Right lung (tissue), 5 donors: Measurements from ENCODE around the gene MEAK7. TPM values are rescaled to one million over a fixed set of nuclear protein-coding genes. Genes with fewer than 3 reads are reported as not detected.
"Not testable (repeated sequence)": the region's sequence is repeated elsewhere in the genome, so short reads cannot be mapped to it uniquely, and the experiment has no call there.

ENCODE experiments used
- DNase-seq, 2 donors: peaks; one replicate each; pipeline ENCODE4 v3.0.0-alpha.2; 2013
- polyA plus RNA-seq, 5 donors: library from polyadenylated mRNA; unstranded; fragments of 120-200 nt; gene quantifications; one replicate each; pipeline versions ENCODE4 v1.2.1 to v1.2.3, GENCODE V29; 2013; ENCODE audit warnings: inconsistent platforms in 1 of 5, low replicate concordance in 1 of 5; ENCODE audit not compliant: insufficient read length in 5 of 5, insufficient read depth in 1 of 5

Gene MEAK7
- polyA plus RNA-seq, 5 donors: 17.2 to 22.5 (median 18.2) TPM

DNA sequence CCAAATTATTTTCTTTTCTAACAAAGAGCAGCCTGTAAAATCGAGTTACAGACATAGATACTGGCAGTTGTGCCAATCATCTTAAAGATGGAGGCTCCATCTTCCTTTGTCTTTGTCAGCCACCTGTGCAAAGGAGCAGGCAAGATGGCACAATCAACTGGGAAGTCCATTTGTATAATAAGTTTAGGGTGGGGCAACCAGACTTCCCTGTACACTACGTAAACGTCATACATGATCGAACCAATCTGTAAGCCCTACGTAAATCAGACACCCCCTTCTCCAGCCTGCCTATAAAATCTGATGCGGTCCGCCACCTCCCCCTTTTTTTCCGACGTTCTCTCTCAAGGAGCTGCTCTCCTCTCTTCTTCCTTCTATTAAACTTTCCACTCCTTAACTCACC, 31.4 kb upstream of the MEAK7 start:
- no peak for DNase-seq

DNA sequence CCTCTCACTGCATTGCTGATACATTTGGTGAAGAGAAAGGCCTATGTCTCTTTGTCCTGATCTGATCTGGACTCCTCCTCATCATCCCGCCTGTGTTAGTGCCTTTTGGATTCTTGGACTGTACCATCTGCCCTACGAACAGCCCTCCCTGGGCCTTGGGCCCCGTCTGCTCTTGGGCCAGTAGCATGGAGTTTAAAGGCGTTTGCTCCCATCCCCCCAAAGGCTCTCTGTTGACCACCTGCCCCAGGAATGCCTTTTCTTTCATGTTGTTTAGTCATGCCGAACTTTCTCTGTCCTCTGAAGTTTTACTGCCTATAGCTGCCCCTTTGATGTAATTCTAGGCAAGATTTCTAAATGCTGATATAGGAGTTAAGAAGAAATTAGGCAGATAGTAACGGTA, 30.9 kb upstream of the MEAK7 start:
- no peak for DNase-seq

DNA sequence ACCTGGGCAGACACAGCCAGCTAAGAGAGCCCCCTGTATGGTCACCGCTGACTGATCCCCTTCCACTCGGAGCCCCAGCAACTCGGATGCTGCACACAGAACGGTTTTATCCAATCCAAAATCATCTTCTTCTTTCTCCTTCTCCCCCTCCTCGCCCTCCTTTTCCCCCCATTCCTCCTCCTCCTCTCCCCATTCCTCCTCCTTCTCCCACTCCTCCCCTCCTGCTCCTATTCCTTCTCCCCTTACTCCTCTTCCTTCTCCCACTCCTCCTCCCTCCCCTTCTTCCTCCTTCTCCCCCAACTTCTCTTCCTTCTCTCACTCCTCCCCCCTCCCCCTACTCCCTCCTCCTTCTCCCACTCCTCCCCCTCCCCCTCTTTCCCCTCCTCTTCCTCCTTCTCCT, 30.4 kb upstream of the MEAK7 start:
- DNase-seq: no peak

GRCh38 chr16:84532855-84533486, 28.5 kb upstream of the MEAK7 start:
- DNase-seq: no peak

DNA sequence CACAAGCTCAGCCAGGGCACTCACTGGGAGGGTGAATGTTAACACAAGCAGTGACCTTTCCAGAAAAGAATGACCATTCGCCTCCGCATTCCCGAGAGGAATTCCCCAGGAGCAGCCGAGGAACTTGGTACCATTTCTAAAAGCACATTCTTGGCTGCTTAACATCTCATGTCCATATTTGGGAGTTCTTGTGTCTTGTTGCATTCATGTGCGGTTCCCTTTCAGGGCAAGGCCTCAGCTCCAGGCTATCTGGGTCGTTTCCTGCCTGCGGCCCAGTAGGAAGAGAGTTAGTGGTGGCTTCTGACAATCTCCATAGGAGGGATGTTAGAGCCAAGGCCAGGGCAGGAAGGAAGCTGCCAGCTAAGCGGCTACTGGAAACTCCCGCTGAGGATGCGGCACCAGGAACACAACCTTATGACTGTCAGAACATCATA, 27.8 kb upstream of the MEAK7 start:
- peak; percentile 44 to 58 for DNase-seq

- no peak for DNase-seq
Measured at GRCh38 chr16:84531671-84532111, 27.2 kb upstream of the MEAK7 start.

DNA sequence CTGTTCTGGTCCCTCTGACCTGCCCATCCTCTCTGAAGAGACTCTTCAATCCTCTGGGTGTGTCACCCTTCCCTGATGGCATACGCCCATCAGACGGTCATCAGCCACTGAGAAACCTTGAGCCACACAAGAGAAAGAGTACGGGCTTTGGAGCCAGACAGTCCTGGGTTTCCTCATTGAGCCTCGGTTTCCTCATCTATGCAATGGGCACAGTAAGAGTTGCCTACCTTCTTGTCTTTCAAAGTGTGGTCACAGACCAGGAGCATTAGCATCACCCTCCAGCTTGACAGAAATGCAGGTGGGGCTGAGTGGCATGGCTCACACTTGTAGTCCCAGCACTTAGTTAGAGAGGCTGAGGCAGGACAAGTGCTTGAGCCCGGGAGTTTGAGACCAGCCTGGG, 26.1 kb upstream of the MEAK7 start:
- no peak for DNase-seq

- no peak for DNase-seq
Measured at GRCh38 chr16:84529607-84530006, 25.1 kb upstream of the MEAK7 start.

GRCh38 chr16:84528322-84528721, 23.9 kb upstream of the MEAK7 start:
- DNase-seq: no peak

GRCh38 chr16:84527532-84528269, 23.2 kb upstream of the MEAK7 start:
- no peak for DNase-seq

- DNase-seq: no peak
Measured at GRCh38 chr16:84526794-84527531, 22.5 kb upstream of the MEAK7 start.

- DNase-seq: not testable (repeated sequence)
Measured at GRCh38 chr16:84524941-84525581, 20.6 kb upstream of the MEAK7 start.

DNA sequence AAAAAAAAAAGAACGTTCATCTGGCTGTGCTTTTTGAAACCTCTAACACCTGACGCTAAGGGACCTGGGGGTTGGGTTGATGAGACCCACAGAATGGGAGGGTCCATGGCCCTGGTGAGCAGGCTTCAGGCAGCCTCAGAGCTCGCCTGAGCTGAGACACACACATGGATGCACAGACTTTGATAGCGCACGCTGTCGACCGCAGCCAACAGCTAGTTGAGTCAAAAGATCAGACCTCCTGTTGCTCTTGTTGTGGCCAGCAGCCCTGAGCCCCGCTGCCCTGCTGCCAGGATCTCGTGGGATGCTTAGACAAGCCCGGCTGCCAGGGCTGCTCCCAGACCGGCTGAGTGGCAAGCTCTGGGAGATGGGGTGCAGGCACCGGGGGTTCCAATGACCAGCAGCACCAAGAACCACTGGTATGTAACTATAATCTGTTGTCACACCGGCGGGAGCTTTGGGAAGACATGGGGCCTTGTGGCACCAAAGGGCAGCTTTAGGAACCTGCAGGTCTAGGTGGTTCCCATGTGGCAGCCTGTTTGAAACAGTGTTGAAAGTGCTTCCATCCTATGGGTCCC, 20.0 kb upstream of the MEAK7 start:
- no peak for DNase-seq

DNA sequence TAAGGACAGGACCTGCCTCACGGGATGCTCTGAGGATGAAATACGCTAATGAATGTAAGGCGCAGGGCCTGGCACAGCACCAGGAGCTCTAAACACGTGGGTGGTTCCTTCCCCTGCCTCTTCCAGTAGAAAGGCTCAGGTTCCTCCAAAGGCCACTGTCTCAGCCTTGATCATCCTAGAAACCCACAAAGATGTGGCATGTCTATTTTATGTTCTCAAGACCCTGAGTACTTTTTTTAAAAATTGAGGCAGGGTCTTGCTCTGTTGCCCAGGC, 17.0 kb upstream of the MEAK7 start:
- DNase-seq: no peak

DNA sequence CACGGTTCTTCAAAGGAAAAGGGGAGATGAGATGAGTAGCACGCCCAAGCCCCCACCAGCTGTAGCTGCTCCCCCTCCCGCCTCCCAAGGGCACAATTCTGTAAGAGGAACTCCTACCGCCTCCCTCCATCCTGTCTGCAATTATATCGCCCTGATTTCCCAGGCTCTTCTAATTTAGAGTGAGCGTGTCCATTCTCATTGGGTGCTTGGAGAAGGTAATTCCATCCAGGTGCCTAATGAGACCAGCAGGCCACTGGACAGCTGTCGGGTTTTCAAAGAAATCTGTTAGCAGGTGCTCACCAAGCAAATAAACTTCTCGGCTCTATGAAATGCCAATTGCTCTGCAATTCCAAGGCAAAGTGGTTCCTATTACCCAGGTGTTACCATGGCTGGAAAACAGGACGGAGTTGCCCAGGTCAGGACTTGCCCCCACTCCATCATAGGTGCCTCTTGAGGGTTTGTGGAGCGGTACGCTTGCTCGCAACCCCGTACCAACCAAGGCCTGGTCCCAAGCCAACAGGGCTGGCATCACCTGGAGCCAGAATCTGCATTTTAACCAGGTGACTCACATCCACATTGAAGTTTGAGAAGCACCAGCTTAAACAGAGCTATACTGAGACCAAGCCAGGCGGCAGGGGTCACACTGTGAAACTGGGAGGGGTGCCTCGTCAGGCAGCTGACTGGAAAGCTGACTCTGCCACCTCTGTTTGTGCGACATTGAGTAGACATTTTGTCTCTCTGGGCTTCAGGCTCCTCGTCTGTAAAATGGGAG, 16.5 kb upstream of the MEAK7 start:
- no peak for DNase-seq

GRCh38 chr16:84519855-84520254, 15.4 kb upstream of the MEAK7 start:
- DNase-seq: no peak

DNA sequence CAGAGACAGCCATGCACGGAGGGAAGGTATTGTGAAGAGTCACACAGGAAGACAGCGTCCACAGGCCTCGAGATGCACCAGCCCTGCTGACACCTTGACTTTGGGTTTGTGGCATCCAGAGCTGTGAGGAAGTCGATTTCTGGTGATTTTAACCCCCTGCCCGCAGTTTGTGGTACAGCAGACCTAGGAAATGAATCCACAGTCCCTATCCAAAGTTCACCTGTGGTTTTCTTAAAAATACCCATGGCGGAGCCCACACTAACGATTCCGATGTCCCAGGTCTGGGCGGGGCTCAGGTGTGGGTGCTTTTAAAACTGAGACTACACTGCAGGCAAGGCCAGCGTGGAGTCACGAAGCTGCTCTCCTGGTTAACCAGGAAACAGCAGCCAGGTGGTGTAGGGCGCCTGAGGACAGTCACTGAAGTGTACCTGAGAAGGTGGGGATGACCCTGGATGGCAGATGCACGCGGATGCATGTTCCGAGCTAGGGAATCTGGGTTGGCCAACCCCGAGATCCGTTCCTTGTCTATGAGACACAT, 14.4 kb upstream of the MEAK7 start:
- no peak for DNase-seq

- not testable (repeated sequence) for DNase-seq
Measured at GRCh38 chr16:84518220-84518619, 13.8 kb upstream of the MEAK7 start.

- DNase-seq: no peak
Measured at GRCh38 chr16:84517366-84517765, 12.9 kb upstream of the MEAK7 start.

DNA sequence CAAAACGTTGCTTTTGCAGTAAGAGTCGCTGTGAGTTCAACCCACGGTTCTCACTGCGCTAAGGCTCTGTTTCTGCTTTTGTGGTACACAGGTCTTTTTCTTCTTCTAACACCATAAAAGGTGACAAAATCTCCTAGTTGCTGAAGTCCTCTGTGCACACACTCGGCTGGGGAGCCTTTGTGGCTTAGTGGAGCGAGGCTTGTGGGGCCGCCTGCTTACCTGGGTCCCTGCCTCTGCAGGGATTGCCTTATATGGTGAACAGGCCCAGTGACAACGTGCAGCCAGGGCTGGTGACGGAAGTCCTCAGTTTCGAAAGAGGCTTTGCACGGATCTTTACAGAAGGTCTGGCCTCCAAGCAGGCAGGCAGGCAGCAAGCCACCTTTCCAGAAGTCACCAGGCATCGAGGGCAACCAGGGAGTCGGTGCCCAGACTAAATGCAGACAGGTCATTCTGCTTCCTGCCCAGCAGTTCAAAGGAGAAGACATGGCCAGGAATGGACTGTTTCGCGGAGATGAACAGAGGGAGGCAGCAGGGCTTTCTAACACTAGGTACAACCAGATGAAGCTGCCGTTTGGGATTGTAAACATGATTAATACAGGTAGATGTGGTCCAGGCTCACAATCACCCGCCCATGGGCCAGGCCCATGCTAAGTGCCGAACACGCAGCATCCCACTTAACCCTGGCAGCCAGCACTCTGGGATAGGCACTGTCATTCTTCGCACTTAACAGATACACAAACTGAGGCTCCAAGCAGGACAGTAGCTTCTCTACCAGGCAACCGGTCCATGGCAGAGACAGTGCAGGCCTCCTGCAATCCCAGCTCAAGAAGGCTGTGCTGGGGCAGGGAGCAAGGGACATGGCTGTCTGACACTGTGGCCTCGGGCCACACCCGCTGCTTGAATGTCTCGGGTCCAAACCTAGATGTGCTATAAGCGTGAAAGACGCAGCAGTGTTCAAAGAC, 10.7 kb upstream of the MEAK7 start:
- DNase-seq: no peak
